Upper lobe of right lung (tissue), 1 donor: ENCODE data around the gene ZNF33B. TPM values are rescaled to one million over a fixed set of nuclear protein-coding genes. Genes with fewer than 3 reads are reported as not detected.
"Not testable (repeated sequence)": the region's sequence is repeated elsewhere in the genome, so short reads cannot be mapped to it uniquely, and the experiment has no call there.

ENCODE experiments used
- ATAC-seq: fragments of 200-7000 bp; cut with Tn5 transposase; one replicate; pipeline ENCODE4 v1.9.1; 2020; ENCODE audit warnings: mild to moderate bottlenecking, moderate library complexity
- DNase-seq: peaks from one replicate; pipeline ENCODE4 v3.0.0-alpha.2; 2020
- H3K27ac ChIP-seq: fragments of 200-600 bp; one replicate; pipeline ENCODE4 v1.8.0; 2022
- H3K27me3 ChIP-seq: fragments of 200-600 bp; one replicate; pipeline ENCODE4 v1.8.0; 2022; ENCODE audit warnings: mild to moderate bottlenecking
- H3K36me3 ChIP-seq: fragments of 200-600 bp; one replicate; pipeline ENCODE4 v1.8.0; 2022
- H3K4me1 ChIP-seq: fragments of 200-600 bp; one replicate; pipeline ENCODE4 v1.8.0; 2022
- H3K4me3 ChIP-seq: fragments of 200-600 bp; one replicate; pipeline ENCODE4 v1.8.0; 2022; ENCODE audit warnings: mild to moderate bottlenecking
- H3K9me3 ChIP-seq: fragments of 200-600 bp; one replicate; pipeline ENCODE4 v1.8.0; 2022
- intact Hi-C: fragments of 100-400 bp; cut with DNase I; formaldehyde crosslinking; loops from one replicate; pipeline ENCODE4 v1.11.0; 2022
- long read RNA-seq: library from polyadenylated mRNA; unstranded; transcript quantifications from one replicate; pipeline ENCODE4 v2.0.0, GENCODE V29; 2021
- total RNA-seq: library from RNA; stranded (reverse); fragmentation: NEBNext Ultra II Directional; extraction: Animal tissue kit (Norgen Biotek cat#: 25700); gene quantifications from one replicate; pipeline ENCODE4 v1.2.1, GENCODE V29; 2021
- TF ChIP-seq, protein P1 (sequence below): fragments of 200-600 bp; IDR thresholded peaks from one replicate; pipeline ENCODE4 v1.8.0; 2022; ENCODE audit warnings: antibody characterized with exemption
- donor health status: DM: no; HTN: yes; CAD: no; lungs with severe emphysema.

The ZNF33B gene
- total RNA-seq: 31.5 TPM
- long read RNA-seq, full-length matches to known transcripts: 5 of 37 reads
- long read RNA-seq, partial matches to known transcripts: 3 of 37 reads
- long read RNA-seq, other reads (novel, unspliced or antisense): 29 of 37 reads

DNA sequence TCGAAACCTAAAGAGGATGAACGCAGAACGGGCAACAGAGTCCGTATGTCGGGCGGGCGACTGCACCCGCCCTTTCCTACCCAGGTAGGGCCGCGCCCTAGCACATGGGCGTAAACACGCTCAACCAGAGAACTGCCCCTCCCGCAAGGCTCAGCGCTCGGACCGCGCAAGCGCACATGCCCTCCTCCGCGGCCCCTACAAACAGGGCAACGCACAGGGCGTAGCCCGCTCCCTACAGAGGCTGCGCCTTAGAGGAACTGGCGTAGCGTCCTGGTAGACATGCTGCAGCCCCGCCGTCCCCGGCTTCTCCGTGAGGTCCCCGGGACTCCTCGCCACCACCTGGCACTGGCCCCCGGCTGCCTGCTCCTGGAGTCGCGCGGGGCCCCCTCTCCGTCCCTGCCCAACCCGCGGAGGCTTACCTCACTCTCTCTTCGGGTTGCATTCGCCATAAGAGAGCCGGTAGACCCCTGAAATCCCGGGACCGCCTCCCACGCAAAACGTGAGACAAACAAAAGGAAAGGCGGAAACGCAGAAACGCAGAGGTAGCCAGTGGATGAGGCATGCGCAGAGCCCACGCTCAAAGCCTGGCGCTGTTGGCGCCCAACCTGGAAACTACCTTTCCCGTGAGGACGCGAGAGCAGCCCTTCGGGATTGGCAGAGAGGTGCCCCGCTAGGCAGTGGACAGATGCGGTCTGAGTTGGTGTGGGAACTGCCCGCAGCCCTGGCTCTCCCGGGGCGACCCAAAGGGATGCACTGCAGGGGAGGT, at the start of gene ZNF33B:
ZNF33B (minus strand) TSS at position 516 of the 766 bp plus-strand sequence. CDS start 1,642 bp downstream, outside the sequence.
- peak within 1 kb of the TSS; percentile 68 for H3K4me3 ChIP-seq
- DNase-seq: peak; percentile 98
- H3K27ac ChIP-seq: peak within 1 kb of the TSS; percentile 98
- intact Hi-C loops: no loop called here
- no peaks in the 10 kb centered on the region for H3K9me3 ChIP-seq
- peaks cover 3% of the 10 kb centered on the region for H3K4me1 ChIP-seq
- ATAC-seq: peak; percentile 99
- no peaks in the 10 kb centered on the region for H3K27me3 ChIP-seq
- TF ChIP-seq, protein P1, sequence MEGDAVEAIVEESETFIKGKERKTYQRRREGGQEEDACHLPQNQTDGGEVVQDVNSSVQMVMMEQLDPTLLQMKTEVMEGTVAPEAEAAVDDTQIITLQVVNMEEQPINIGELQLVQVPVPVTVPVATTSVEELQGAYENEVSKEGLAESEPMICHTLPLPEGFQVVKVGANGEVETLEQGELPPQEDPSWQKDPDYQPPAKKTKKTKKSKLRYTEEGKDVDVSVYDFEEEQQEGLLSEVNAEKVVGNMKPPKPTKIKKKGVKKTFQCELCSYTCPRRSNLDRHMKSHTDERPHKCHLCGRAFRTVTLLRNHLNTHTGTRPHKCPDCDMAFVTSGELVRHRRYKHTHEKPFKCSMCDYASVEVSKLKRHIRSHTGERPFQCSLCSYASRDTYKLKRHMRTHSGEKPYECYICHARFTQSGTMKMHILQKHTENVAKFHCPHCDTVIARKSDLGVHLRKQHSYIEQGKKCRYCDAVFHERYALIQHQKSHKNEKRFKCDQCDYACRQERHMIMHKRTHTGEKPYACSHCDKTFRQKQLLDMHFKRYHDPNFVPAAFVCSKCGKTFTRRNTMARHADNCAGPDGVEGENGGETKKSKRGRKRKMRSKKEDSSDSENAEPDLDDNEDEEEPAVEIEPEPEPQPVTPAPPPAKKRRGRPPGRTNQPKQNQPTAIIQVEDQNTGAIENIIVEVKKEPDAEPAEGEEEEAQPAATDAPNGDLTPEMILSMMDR: no peak
- no peaks in the 10 kb centered on the region for H3K36me3 ChIP-seq

DNA sequence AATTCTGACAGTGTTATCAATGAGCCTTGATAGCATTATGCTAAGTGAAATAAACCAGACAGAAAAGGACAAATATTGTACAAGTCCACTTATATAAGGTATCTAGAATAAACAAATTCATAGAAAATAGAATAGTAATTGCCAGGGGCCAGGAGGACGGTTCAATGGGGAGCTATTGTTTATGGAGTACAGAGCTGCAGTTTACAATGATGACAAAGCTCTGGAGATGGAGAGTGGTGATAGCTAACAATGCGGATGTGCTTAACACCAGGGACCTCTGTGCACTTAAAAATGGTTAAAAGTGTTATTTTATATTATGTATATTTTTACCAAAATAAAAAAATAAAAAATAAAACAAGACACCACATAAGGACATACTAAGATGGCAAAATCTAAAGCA, 46.1 kb upstream of the ZNF33B start:
- Histone ChIP-seq H3K36me3 (no peaks in the 10 kb centered on the region), H3K27ac (no peak overlapping the region), H3K9me3 (no peaks in the 10 kb centered on the region), H3K27me3 (no peaks in the 10 kb centered on the region), H3K4me3 (no peak overlapping the region), H3K4me1 (no peaks in the 10 kb centered on the region)
- TF ChIP-seq, protein P1: no peak
- DNase-seq: no peak
- no peak for ATAC-seq
- intact Hi-C loops: no loop called here

DNA sequence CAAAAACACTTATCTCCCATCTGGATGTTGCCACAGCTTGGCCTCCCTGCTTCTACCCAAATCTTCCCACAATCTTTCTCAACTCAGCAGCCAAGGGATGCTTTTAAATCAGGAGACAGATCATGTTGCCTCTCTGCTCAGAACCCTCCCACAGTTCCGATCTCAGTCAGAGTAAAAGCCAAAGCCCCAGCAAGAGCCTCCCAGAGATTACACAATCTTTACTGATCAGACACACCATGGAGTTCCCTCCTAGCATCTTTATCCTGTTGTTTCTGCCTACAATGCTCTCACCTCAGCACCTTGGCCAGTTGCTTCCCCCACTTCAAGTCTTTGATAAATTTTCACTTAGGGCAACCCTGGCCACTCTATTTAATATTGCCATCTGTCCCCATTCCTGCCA, 41.9 kb upstream of the ZNF33B start:
- Histone ChIP-seq H3K27me3 (no peaks in the 10 kb centered on the region), H3K4me3 (no peak overlapping the region), H3K4me1 (no peaks in the 10 kb centered on the region), H3K36me3 (no peaks in the 10 kb centered on the region), H3K27ac (no peak overlapping the region), H3K9me3 (no peaks in the 10 kb centered on the region)
- intact Hi-C loops: no loop called here
- TF ChIP-seq, protein P1: no peak
- ATAC-seq (no peak), DNase-seq (no peak)

DNA sequence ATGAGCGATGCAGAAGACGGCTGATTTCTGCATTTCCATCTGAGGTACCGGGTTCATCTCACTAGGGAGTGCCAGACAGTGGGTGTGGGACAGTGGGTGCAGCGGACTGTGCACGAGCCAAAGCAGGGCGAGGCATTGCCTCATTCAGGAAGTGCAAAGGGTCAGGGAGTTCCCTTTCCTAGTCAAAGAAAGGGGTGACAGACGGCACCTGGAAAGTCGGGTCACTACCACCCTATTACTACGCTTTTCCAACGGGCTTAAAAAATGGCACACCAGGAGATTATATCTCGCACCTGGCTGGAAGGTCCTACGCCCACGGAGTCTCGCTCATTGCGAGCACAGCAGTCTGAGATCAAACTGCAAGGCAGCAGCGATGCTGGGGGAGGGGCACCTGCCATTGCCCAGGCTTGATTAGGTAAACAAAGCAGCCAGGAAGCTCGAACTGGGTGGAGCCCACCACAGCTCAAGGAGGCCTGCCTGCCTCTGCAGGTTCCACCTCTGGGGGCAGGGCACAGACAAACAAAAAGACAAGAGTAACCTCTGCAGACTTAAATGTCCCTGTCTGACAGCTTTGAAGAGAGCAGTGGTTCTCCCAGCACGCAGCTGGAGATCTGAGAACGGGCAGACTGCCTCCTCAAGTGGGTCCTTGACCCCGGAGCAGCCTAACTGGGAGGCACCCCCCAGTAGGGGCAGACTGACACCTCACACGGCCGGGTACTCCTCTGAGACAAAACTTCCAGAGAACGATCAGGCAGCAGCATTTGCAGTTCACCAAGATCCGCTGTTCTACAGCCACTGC, 27.0 kb upstream of the ZNF33B start:
- intact Hi-C loops, H3K4me3 ChIP-seq, H3K36me3 ChIP-seq, H3K27ac ChIP-seq, DNase-seq, H3K9me3 ChIP-seq, H3K4me1 ChIP-seq, H3K27me3 ChIP-seq, ATAC-seq: not testable (repeated sequence)

DNA sequence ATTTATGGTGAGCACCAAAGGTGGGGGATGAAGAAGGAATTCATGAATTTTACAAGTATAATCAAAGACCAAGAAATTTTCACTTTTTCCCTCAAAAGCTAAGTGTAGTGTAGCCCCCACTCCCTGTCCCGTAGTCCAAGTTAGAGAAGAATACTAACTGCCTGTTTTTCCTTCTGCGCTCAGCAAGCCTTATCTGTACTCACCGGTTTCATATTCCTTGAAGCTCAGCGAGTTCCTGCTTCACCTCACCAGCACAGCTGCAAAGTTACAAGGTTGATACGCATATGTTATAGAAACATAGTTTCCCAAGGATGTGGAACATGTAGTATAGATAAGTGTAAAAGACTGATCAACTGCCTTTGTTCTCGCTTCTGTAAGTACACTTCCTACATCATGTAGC, 16.0 kb upstream of the ZNF33B start:
- Histone ChIP-seq H3K4me3 (no peak overlapping the region), H3K9me3 (no peaks in the 10 kb centered on the region), H3K4me1 (no peaks in the 10 kb centered on the region), H3K27me3 (no peaks in the 10 kb centered on the region), H3K27ac (no peak overlapping the region), H3K36me3 (no peaks in the 10 kb centered on the region)
- TF ChIP-seq, protein P1: no peak
- intact Hi-C loops: no loop called here
- DNase-seq (no peak), ATAC-seq (no peak)

DNA sequence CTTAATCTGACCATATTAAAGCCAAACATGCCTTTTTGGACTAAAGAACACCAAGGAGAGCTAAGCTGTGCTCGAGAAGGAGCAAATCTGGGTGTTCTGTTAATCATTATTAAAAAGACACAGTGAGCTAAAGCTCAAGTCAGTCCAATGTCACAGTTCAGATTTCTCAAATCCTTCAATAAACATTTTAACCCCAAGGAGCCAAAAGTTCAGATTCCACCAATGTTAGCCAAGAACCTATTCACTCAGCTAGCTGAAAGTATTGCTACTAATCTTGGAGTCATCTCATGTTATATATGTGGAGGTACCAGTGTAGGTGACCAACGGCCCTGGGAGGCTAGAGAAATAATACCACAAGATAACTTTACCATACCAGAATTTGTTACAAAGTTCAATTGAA, 14.5 kb upstream of the ZNF33B start:
- no peaks in the 10 kb centered on the region for H3K36me3 ChIP-seq
- no peaks in the 10 kb centered on the region for H3K27me3 ChIP-seq
- no peak for DNase-seq
- TF ChIP-seq, protein P1: no peak
- H3K9me3 ChIP-seq: no peaks in the 10 kb centered on the region
- H3K27ac ChIP-seq: no peak overlapping the region
- no peak for ATAC-seq
- H3K4me1 ChIP-seq: no peaks in the 10 kb centered on the region
- intact Hi-C loops: no loop called here
- H3K4me3 ChIP-seq: no peak overlapping the region
